GM19035 (cell line): ENCODE data around the gene SYP.
A peak's percentile ranks its signal among the peaks of the same experiment; 100 is the strongest.

Experiments
- ATAC-seq: cut with Tn5 transposase; IDR thresholded peaks from one replicate; pipeline ENCODE4 v1.9.1; 2021; ENCODE audit not compliant: unreplicated experiment

SYP gene

GRCh38 chrX:49221868-49222267 is 21.9 kb upstream of the SYP start:
- no peak for ATAC-seq

GRCh38 chrX:49220100-49220499 is 20.1 kb upstream of the SYP start:
- ATAC-seq: no peak

GRCh38 chrX:49214996-49215526 is 15.1 kb upstream of the SYP start:
- no peak for ATAC-seq

GRCh38 chrX:49214416-49214815 is 14.4 kb upstream of the SYP start:
- ATAC-seq: no peak

GRCh38 chrX:49212861-49213260 is 12.9 kb upstream of the SYP start:
- no peak for ATAC-seq

GRCh38 chrX:49212209-49212608 is 12.2 kb upstream of the SYP start:
- no peak for ATAC-seq

- no peak for ATAC-seq
Measured at GRCh38 chrX:49211074-49211473, 11.1 kb upstream of the SYP start.

- ATAC-seq: no peak
Measured at GRCh38 chrX:49210406-49210805, 10.4 kb upstream of the SYP start.

GRCh38 chrX:49209434-49210251 is 9.7 kb upstream of the SYP start:
- ATAC-seq: no peak

GRCh38 chrX:49208399-49208798 is 8.4 kb upstream of the SYP start:
- no peak for ATAC-seq

GRCh38 chrX:49206543-49206942 is 6.5 kb upstream of the SYP start:
- no peak for ATAC-seq

GRCh38 chrX:49205443-49205842 is 5.5 kb upstream of the SYP start:
- no peak for ATAC-seq

GRCh38 chrX:49204709-49205108 is 4.7 kb upstream of the SYP start:
- no peak for ATAC-seq

GRCh38 chrX:49204017-49204416 is 4.0 kb upstream of the SYP start:
- no peak for ATAC-seq

GRCh38 chrX:49203536-49203935 is 3.5 kb upstream of the SYP start:
- ATAC-seq: no peak

- no peak for ATAC-seq
Measured at GRCh38 chrX:49202022-49202421, 2.0 kb upstream of the SYP start.

GRCh38 chrX:49199315-49199595 is 738 bp downstream of the SYP start:
- no peak for ATAC-seq

- ATAC-seq: no peak
Measured at GRCh38 chrX:49198540-49199314, 1.3 kb downstream of the SYP start.

GRCh38 chrX:49197543-49198087 is 2.4 kb downstream of the SYP start:
- ATAC-seq: no peak

- no peak for ATAC-seq
Measured at GRCh38 chrX:49193542-49193964, 6.4 kb downstream of the SYP start.

GRCh38 chrX:49192722-49193328 is 7.2 kb downstream of the SYP start:
- ATAC-seq: no peak

- peak; percentile 12 for ATAC-seq
Measured at GRCh38 chrX:49191574-49192011, 8.4 kb downstream of the SYP start.
